Activated naive CD8-positive, alpha-beta T cell treated with anti-CD3 and anti-CD28 coated beads, Interleukin-2, amount 50 U/mL, for 24 hours (primary cell): ENCODE measurements around the gene SYNGR1.

Source experiments
- ATAC-seq: fragments of 150-1000 bp; cut with Tn5 transposase; one replicate; pipeline ENCODE4 v1.10.0; 2021
- DNase-seq: peaks from one replicate; pipeline ENCODE4 v3.0.0; 2021
- H3K27ac Mint-ChIP-seq: one replicate; pipeline ENCODE4 v1.8.0; 2021; ENCODE audit warnings: mild to moderate bottlenecking, mixed read lengths
- H3K27me3 Mint-ChIP-seq: one replicate; pipeline ENCODE4 v1.8.0; 2021; ENCODE audit warnings: mixed read lengths
- H3K36me3 Mint-ChIP-seq: one replicate; pipeline ENCODE4 v1.8.0; 2021; ENCODE audit warnings: low read depth, mixed read lengths
- H3K4me1 Mint-ChIP-seq: one replicate; pipeline ENCODE4 v1.8.0; 2021; ENCODE audit warnings: mixed read lengths
- H3K4me3 Mint-ChIP-seq: one replicate; pipeline ENCODE4 v1.8.0; 2021; ENCODE audit warnings: mild to moderate bottlenecking, moderate library complexity, mixed read lengths
- H3K9me3 Mint-ChIP-seq: one replicate; pipeline ENCODE4 v1.8.0; 2021; ENCODE audit warnings: mixed read lengths

Gene SYNGR1, protein sequence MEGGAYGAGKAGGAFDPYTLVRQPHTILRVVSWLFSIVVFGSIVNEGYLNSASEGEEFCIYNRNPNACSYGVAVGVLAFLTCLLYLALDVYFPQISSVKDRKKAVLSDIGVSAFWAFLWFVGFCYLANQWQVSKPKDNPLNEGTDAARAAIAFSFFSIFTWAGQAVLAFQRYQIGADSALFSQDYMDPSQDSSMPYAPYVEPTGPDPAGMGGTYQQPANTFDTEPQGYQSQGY

DNA sequence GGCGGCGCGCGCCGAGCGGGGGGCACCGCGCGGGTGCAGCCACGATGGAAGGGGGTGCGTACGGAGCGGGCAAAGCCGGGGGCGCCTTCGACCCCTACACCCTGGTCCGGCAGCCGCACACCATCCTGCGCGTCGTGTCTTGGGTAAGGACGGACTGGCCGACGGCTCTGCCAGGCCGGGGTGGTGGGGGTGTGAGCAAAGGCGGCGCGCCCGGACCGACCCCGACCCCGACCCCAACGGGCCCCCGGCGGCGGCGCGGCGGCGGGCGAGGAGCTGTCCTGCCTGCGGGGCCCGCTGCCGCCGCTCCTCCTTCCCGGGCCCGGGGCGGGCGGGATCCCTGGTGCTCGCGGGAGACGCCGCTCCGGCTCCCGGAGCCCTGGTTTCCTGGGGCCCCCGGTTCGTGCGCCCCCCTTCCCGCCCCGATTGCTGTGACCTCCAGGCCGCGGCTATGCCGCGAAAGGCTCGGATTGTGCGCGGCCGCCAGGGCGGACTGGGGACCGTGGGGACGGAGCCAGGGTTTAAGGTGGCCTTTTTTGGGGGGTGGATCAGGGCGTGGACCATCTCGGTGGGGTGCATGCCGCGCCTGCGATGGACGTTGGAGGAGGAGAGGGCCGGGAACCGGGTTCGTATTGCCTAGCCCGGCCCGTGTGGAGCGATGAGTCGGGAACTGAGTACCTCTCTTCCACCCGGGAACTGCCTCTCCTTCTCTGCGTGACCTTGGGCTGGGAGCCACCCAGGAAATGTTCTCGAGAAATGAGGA, at the start of gene SYNGR1:
Gene SYNGR1 (plus strand): TSS at position 25 of the 760 bp plus-strand sequence. CDS start 20 bp downstream, at position 45.
- peak; percentile 20 for ATAC-seq
- H3K27me3 Mint-ChIP-seq: peaks cover 6% of the 10 kb centered on the region

DNA sequence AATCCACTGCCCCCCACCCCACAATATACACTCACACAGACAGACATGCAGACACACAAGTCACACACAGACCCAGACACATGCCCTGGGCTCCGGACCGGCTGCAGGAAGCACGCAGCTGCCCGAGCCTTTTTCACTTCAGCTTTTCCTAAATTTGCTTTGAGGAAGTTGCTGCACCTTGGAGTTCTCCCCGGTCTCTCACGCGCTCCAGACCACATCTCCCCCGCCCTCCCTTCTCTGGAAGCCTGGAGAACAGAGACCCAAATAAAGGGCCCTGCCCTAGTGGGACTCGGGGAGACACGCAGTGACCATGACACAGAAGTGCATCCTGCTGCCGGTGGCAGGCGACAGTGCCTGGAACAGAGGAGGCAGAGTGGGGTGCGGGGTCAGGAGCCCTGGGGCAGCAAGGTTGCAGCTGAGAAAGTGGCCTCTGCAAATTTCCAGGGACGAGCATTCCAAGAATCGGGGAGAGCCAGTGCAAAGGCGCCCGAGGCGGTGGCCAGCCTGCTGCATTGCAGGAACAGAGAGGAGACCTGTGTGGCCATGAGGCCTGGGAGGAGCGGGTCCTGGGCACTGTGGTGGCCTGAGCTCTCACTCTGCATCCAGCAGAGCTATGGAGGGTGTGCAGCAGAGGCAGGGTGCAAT, 49.5 kb upstream of the SYNGR1 start:
- Mint-ChIP-seq H3K27ac (no peak overlapping the region), H3K27me3 (peaks cover 23% of the 10 kb centered on the region), H3K9me3 (no peaks in the 10 kb centered on the region), H3K4me3 (no peak overlapping the region), H3K4me1 (peaks cover 11% of the 10 kb centered on the region), H3K36me3 (no peaks in the 10 kb centered on the region)
- peak; percentile 11 for ATAC-seq
- no peak for DNase-seq

More for the DNA sequence above, at the start of gene SYNGR1:
- H3K9me3 Mint-ChIP-seq: no peaks in the 10 kb centered on the region
- DNase-seq: peak; percentile 17
- H3K4me1 Mint-ChIP-seq: peaks cover 30% of the 10 kb centered on the region
- H3K4me3 Mint-ChIP-seq: peak within 1 kb of the TSS; percentile 82
- peak within 1 kb of the TSS; percentile 64 for H3K27ac Mint-ChIP-seq
- H3K36me3 Mint-ChIP-seq: no peaks in the 10 kb centered on the region

- Mint-ChIP-seq H3K4me1 (peaks cover 11% of the 10 kb centered on the region), H3K4me3 (no peak overlapping the region), H3K9me3 (no peaks in the 10 kb centered on the region), H3K36me3 (no peaks in the 10 kb centered on the region), H3K27ac (no peak overlapping the region), H3K27me3 (peaks cover 23% of the 10 kb centered on the region)
- ATAC-seq (no peak), DNase-seq (no peak)
These were observed 48.7 kb upstream of the SYNGR1 start for GRCh38 chr22:39301108-39301507.

DNA sequence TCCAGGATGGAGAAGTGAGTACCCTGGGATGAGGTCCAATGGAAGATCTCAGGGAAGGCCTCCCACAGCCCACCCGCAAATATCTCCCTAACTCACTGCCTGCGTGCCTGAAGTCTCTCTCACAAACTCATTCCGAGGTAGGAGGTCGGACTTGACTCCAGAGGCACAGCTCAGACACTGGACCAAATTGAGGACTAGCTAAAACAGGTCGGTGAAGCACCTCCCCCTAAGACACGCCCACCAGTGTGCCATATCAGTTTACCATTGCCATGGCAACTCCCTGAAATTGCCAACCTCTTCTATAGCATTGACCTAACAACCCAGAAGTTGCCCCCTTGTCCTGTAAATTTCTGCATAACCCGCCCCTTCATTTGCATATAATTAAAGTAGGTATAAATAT, 47.9 kb upstream of the SYNGR1 start:
- Mint-ChIP-seq H3K27ac (no peak overlapping the region), H3K27me3 (peaks cover 18% of the 10 kb centered on the region), H3K9me3 (no peaks in the 10 kb centered on the region), H3K4me3 (no peak overlapping the region), H3K36me3 (no peaks in the 10 kb centered on the region), H3K4me1 (peaks cover 11% of the 10 kb centered on the region)
- ATAC-seq (no peak), DNase-seq (no peak)

DNA sequence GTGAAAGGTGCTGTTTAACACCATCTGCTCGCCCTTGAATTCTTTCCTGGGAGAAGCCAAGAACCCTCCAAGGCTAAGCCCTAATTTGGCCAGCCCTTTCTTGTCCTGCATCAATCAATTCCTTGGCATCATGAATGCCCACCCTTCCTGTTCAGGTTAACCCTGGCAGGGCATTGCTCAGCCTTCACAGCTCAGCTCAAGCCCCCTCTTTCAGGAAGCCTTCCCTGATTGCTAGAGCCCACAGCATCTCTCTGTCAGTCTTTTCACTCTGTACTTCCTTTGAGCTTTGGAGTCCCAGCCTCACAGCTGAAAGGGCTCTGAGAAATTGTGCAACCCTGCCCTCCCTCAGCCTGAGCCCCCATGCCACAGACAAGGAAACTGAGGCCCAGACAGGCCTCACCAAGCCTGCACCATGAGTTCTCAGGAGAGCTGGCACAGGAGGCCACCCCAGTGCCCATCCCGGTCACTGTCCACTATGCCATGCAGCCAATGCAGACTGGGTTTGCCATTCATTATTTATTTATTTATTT, 47.3 kb upstream of the SYNGR1 start:
- Mint-ChIP-seq H3K27me3 (peaks cover 18% of the 10 kb centered on the region), H3K4me1 (peaks cover 11% of the 10 kb centered on the region), H3K36me3 (no peaks in the 10 kb centered on the region), H3K27ac (peak overlapping the region; percentile 1), H3K9me3 (no peaks in the 10 kb centered on the region), H3K4me3 (no peak overlapping the region)
- DNase-seq (no peak), ATAC-seq (no peak)

- H3K4me1 Mint-ChIP-seq: peaks cover 11% of the 10 kb centered on the region
- no peaks in the 10 kb centered on the region for H3K9me3 Mint-ChIP-seq
- ATAC-seq (no peak), DNase-seq (no peak)
- H3K27ac Mint-ChIP-seq: no peak overlapping the region
- no peak overlapping the region for H3K4me3 Mint-ChIP-seq
- H3K36me3 Mint-ChIP-seq: no peaks in the 10 kb centered on the region
- H3K27me3 Mint-ChIP-seq: peaks cover 16% of the 10 kb centered on the region
These were observed 46.4 kb upstream of the SYNGR1 start for GRCh38 chr22:39303358-39303757.

DNA sequence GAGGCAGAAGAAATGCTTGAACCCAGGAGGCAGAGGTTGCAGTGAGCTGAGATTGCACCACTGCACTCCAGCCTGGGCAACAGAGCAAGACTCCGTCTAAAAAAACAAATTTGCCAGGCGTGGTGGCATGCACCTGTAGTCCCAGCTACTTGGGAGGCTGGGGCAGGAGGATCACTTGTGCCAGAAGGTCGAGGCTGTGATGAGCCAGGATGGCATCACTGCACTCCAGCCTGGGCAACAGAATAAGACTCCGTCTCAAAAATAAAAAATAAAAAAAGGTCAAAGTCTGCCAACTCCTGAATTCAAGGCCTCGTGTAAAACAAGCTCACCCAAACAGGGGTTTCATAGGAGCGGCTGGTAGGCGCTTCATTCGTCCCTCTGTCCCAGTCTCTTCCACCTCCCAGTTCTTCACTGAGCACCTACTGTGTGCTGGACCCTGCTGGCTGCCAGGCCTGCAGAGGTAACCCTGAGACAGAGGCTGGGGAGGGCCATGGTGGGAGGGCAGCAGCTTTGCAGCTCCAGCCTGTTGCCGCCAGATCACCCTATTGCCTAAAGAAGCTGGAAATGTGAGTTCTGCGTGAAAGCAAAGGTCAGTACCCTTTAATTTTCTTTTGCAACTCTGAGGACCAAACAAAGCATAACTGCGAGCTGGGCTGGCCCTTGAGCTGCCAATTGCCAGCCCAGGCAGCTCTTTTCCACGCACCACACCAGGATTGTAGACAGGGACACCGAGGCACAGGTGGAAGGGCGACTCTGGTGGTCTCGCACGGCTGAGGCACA, 45.7 kb upstream of the SYNGR1 start:
- Mint-ChIP-seq H3K36me3 (no peaks in the 10 kb centered on the region), H3K27me3 (peaks cover 16% of the 10 kb centered on the region), H3K4me1 (peaks cover 11% of the 10 kb centered on the region), H3K9me3 (no peaks in the 10 kb centered on the region), H3K4me3 (no peak overlapping the region), H3K27ac (no peak overlapping the region)
- ATAC-seq (no peak), DNase-seq (no peak)

DNA sequence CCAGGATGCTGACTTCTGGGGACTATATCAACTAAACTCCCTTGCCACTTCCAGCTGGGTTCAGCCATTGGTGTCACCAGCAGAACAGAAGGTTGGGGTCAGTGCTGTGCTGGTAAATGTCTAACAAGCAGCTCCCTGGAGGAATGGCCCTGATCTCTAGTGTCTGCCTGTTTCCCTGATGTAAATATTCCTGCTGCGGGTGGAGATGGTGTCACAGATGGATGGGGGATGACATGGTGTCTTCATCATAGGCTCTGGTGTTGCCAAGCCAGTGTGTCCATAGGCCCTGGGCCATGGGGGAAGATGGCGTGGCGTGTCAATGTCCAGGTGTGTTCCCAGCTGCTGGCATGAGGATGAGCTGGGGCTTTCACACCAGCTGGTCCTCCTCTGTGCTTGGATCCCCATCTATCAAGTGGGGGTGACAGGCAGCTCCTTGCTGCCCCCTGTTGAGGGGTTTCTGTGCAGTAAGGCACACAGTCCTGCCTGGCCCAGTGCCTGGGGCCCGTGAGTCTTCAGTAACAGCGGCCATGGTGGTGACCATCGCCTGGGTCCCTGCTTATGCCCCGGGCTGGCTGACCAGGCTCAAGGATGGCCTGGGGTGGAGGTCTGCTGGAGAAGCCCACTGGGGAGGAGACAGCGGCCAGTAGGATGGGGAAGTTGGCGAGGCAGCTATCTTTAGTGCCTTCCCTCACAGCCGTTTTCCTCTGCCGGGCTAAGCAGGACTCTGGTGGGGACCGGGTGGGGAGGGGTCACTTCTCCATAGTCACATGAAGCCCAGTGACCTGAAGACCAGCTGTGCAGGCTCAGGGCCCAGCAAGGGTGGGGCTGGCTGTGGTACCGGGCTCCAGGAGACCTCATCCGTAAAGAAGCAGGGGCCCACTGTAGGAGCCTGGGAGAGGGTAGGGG, 43.1 kb upstream of the SYNGR1 start:
- ATAC-seq (peak; percentile 13), DNase-seq (peak; percentile 69)
- Mint-ChIP-seq H3K27ac (no peak overlapping the region), H3K36me3 (peaks cover 4% of the 10 kb centered on the region), H3K4me3 (no peak overlapping the region), H3K27me3 (no peaks in the 10 kb centered on the region), H3K9me3 (no peaks in the 10 kb centered on the region), H3K4me1 (peaks cover 5% of the 10 kb centered on the region)

- H3K27ac Mint-ChIP-seq: peak overlapping the region; percentile 27
- DNase-seq (no peak), ATAC-seq (no peak)
These were observed 41.0 kb upstream of the SYNGR1 start for GRCh38 chr22:39308614-39309363.

GRCh38 chr22:39309364-39309861, 40.4 kb upstream of the SYNGR1 start:
- DNase-seq (no peak), ATAC-seq (no peak)
- Mint-ChIP-seq H3K27ac (peak overlapping the region; percentile 27), H3K4me3 (no peak overlapping the region), H3K4me1 (peaks cover 20% of the 10 kb centered on the region), H3K36me3 (peaks cover 29% of the 10 kb centered on the region), H3K9me3 (no peaks in the 10 kb centered on the region), H3K27me3 (no peaks in the 10 kb centered on the region)

More at GRCh38 chr22:39308614-39309363, 41.0 kb upstream of the SYNGR1 start:
- Mint-ChIP-seq H3K27me3 (no peaks in the 10 kb centered on the region), H3K4me1 (peaks cover 16% of the 10 kb centered on the region), H3K9me3 (no peaks in the 10 kb centered on the region), H3K36me3 (peaks cover 23% of the 10 kb centered on the region), H3K4me3 (peak overlapping the region; percentile 7)

DNA sequence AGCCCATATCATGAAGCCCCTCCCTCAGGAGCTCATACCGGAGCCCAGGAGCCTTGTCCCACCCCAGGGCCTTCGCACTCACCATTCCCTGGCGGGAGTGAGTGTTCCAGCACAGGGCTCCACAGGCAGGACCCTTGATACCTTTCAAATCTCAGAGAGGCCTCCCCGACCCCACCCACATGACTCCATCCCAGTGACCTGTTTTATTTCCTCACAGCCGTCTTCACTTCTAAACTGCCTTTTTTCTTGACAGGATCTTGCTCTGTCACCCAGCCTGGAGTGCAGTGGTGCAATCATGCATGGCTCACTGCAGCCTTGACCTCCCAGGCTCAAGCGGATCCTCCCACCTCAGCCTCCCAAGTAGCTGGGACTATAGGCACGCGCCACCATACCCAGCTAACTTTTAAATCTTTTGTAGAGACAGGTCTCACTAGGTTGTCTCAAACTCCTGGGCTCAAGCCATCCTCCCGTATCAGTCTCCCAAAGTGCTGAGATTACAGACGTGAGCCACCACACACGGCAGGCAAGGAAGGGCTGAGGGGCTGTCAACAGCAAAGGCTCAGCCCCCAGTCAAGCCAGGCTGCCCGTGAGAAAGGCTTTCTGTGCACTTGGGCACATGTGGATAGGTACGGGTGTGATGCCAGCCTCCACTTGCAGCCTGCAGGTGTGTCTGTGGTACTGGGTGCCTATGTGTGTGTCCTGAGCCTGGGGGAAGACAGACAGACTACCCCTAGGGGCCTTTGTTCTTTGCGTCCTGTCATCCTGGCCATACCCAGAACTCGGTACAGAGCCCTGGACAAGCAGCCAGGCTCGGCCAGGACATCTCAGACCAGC, 39.7 kb upstream of the SYNGR1 start:
- H3K9me3 Mint-ChIP-seq: no peaks in the 10 kb centered on the region
- ATAC-seq (peak; percentile 5), DNase-seq (no peak)
- H3K4me3 Mint-ChIP-seq: peak overlapping the region; percentile 25
- H3K4me1 Mint-ChIP-seq: peaks cover 26% of the 10 kb centered on the region
- peak overlapping the region; percentile 70 for H3K27ac Mint-ChIP-seq
- no peaks in the 10 kb centered on the region for H3K27me3 Mint-ChIP-seq
- peaks cover 36% of the 10 kb centered on the region for H3K36me3 Mint-ChIP-seq
